ENCODE results near the gene OR13C2.

- TF ChIP-seq CTCF (IDR thresholded peaks at IDR 0.05; ENCODE audit: low read depth, low read length, poor library complexity, severe bottlenecking): peak; percentile 34
- TF ChIP-seq EZH2phosphoT487 (IDR thresholded peaks at IDR 0.05; ENCODE audit: borderline replicate concordance, low read length): no peak
These were observed 2.9 kb upstream of the OR13C2 start for GRCh38 chr9:104608336-104608735.

Measured in DOHH2 (cell line).